ENCODE data around the gene STAU1.

- TF ChIP-seq CTCF (IDR thresholded peaks at IDR 0.05): no peak
- no peak for TF ChIP-seq POLR2A (IDR thresholded peaks at IDR 0.05)
- no peak for TF ChIP-seq POLR2AphosphoS5 (IDR thresholded peaks at IDR 0.05)
These were observed 15.6 kb upstream of the STAU1 start for GRCh38 chr20:49203746-49204145.

All from sigmoid colon (tissue), 4 donors.